SK-N-SH (cell line): ENCODE measurements around the gene GSK3B.

Experiments
- ELF1 ChIP-seq: IDR thresholded peaks from 2 replicates; pipeline ENCODE4 v1.4.0; 2012
- EP300 ChIP-seq, 2 experiments: IDR thresholded peaks; 2 replicates each; pipeline versions ENCODE4 v1.4.0 to v1.6.1; 2012; ENCODE audit warnings: borderline replicate concordance in 1 of 2, low read depth in 1 of 2, low read length in 1 of 2
- GABPA ChIP-seq: IDR thresholded peaks from 2 replicates; pipeline ENCODE4 v1.4.0; 2012; ENCODE audit warnings: low read depth, mild to moderate bottlenecking
- GATA2 ChIP-seq: sonication (generic); formaldehyde crosslinking; IDR thresholded peaks from 2 replicates; pipeline ENCODE4 v1.5.0; 2020; ENCODE audit warnings: mild to moderate bottlenecking, missing genetic modification reagents
- JUND ChIP-seq: IDR thresholded peaks from 2 replicates; pipeline ENCODE4 v1.4.0; 2012
- POLR2AphosphoS5 ChIP-seq: IDR thresholded peaks from 2 replicates; pipeline ENCODE4 v1.6.1; 2012; ENCODE audit warnings: low read depth, low read length
- RAD21 ChIP-seq: IDR thresholded peaks from 2 replicates; pipeline ENCODE4 v1.6.1; 2012; ENCODE audit warnings: mild to moderate bottlenecking, low read length
- TF ChIP-seq, protein P1 (sequence below): fragments of 200-600 bp; sonication (generic); IDR thresholded peaks from 2 replicates; pipeline ENCODE4 v1.6.1; 2017; ENCODE audit warnings: antibody characterized with exemption, mild to moderate bottlenecking, moderate library complexity
- TF ChIP-seq, protein P2 (sequence below): IDR thresholded peaks from 2 replicates; pipeline ENCODE4 v1.6.1; 2012; ENCODE audit warnings: mild to moderate bottlenecking, low read depth, low read length, moderate library complexity
- TF ChIP-seq, protein P3 (sequence below): IDR thresholded peaks from 2 replicates; pipeline ENCODE4 v1.4.0; 2012; ENCODE audit warnings: low read depth

DNA sequence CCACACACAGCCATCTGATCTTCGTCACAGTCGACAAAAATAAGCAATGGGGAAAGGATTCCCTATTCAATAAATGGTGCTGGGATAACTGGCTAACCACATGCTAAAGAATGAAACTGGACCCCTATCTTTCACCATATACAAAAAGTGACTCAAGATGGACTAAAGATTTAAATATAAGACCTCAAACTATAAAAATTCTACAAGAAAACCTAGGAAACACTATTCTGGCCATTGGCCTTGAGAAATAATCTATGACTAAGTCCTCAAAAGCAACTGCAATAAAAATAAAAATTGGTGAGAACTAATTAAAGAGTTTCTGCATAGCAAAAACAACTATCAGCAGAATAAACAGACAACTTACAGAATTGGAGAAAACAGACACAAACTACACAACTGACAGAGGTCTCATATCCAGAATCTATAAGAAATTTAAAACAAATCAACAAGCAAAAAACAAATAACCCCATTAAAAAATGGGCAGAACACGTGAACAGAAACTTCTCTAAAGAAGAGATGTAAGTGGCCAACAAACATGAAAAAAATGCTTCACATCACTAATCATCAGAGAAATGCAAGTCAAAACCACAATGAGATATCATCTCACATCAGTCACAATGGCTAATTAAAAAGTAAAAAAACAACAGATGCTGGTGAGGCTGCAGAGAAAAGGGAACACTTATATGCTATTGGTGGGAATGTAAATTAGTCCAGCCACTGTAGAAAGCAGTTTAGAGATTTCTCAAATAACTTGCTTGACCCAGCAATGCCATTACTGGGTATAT is 208.3 kb downstream of the GSK3B start:
- TF ChIP-seq, protein P1, sequence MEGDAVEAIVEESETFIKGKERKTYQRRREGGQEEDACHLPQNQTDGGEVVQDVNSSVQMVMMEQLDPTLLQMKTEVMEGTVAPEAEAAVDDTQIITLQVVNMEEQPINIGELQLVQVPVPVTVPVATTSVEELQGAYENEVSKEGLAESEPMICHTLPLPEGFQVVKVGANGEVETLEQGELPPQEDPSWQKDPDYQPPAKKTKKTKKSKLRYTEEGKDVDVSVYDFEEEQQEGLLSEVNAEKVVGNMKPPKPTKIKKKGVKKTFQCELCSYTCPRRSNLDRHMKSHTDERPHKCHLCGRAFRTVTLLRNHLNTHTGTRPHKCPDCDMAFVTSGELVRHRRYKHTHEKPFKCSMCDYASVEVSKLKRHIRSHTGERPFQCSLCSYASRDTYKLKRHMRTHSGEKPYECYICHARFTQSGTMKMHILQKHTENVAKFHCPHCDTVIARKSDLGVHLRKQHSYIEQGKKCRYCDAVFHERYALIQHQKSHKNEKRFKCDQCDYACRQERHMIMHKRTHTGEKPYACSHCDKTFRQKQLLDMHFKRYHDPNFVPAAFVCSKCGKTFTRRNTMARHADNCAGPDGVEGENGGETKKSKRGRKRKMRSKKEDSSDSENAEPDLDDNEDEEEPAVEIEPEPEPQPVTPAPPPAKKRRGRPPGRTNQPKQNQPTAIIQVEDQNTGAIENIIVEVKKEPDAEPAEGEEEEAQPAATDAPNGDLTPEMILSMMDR, result no peak
- no peak for TF ChIP-seq RAD21
- TF ChIP-seq, protein P2, sequence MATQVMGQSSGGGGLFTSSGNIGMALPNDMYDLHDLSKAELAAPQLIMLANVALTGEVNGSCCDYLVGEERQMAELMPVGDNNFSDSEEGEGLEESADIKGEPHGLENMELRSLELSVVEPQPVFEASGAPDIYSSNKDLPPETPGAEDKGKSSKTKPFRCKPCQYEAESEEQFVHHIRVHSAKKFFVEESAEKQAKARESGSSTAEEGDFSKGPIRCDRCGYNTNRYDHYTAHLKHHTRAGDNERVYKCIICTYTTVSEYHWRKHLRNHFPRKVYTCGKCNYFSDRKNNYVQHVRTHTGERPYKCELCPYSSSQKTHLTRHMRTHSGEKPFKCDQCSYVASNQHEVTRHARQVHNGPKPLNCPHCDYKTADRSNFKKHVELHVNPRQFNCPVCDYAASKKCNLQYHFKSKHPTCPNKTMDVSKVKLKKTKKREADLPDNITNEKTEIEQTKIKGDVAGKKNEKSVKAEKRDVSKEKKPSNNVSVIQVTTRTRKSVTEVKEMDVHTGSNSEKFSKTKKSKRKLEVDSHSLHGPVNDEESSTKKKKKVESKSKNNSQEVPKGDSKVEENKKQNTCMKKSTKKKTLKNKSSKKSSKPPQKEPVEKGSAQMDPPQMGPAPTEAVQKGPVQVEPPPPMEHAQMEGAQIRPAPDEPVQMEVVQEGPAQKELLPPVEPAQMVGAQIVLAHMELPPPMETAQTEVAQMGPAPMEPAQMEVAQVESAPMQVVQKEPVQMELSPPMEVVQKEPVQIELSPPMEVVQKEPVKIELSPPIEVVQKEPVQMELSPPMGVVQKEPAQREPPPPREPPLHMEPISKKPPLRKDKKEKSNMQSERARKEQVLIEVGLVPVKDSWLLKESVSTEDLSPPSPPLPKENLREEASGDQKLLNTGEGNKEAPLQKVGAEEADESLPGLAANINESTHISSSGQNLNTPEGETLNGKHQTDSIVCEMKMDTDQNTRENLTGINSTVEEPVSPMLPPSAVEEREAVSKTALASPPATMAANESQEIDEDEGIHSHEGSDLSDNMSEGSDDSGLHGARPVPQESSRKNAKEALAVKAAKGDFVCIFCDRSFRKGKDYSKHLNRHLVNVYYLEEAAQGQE, result no peak
- no peak for TF ChIP-seq POLR2AphosphoS5
- no peak for TF ChIP-seq JUND
- TF ChIP-seq EP300 (IDR thresholded peaks at IDR 0.05; ENCODE audit: borderline replicate concordance in 1 of 2, low read depth in 1 of 2, low read length in 1 of 2), result no peak
- no peak for TF ChIP-seq ELF1
- TF ChIP-seq, protein P3, sequence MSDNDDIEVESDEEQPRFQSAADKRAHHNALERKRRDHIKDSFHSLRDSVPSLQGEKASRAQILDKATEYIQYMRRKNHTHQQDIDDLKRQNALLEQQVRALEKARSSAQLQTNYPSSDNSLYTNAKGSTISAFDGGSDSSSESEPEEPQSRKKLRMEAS, result no peak
- no peak for TF ChIP-seq GATA2 (CRISPR knock-in tag)
- TF ChIP-seq GABPA, result no peak
